Transverse colon (tissue), 4 donors: Measurements from ENCODE around the gene CSNK1A1L. TPM values are rescaled to one million over a fixed set of nuclear protein-coding genes. Genes with fewer than 3 reads are reported as not detected.

Source experiments
- DNase-seq: peaks from one replicate; pipeline ENCODE4 v3.0.0-alpha.2; 2019
- H3K27ac ChIP-seq, 4 donors: fragments of 200-600 bp; sonication (generic); 2 replicates each; pipeline ENCODE4 v1.5.1; 2016 to 2018; ENCODE audit warnings: inconsistent platforms in 4 of 4
- H3K27me3 ChIP-seq: fragments of 200-600 bp; sonication (generic); 2 replicates; pipeline ENCODE4 v1.5.1; 2017; ENCODE audit warnings: inconsistent platforms
- H3K36me3 ChIP-seq, 4 donors: fragments of 200-600 bp; sonication (generic); 2 replicates each; pipeline ENCODE4 v1.5.1; 2017 to 2019; ENCODE audit warnings: inconsistent platforms in 4 of 4
- H3K4me1 ChIP-seq, 4 donors: fragments of 200-600 bp; sonication (generic); 2 replicates each; pipeline ENCODE4 v1.5.1; 2017 to 2020; ENCODE audit warnings: inconsistent platforms in 4 of 4
- H3K4me3 ChIP-seq, 4 donors: fragments of 200-600 bp; sonication (generic); 1 replicate in 1 of 4; 2 replicates in 3 of 4; pipeline versions ENCODE4 v1.5.1 to v1.6.1; 2017 to 2019; ENCODE audit warnings: inconsistent platforms in 4 of 4
- H3K9me3 ChIP-seq, 2 donors: fragments of 200-600 bp; sonication (generic); 2 replicates each; pipeline ENCODE4 v1.5.1; 2017 to 2019; ENCODE audit warnings: inconsistent platforms in 2 of 2
- CTCF ChIP-seq, 5 experiments: fragments of 200-600 bp in 3 of 5; fragments of 450-650 bp in 2 of 5; sonication (generic) in 3 of 5; IDR thresholded peaks; 1 replicate in 2 of 5; 2 replicates in 3 of 5; pipeline ENCODE4 v1.5.1; 2016 to 2017; ENCODE audit warnings: antibody characterized with exemption in 5 of 5, inconsistent platforms in 3 of 5, mild to moderate bottlenecking in 2 of 5, moderate library complexity in 1 of 5
- EP300 ChIP-seq: sonication (generic); formaldehyde crosslinking; IDR thresholded peaks from one replicate; pipeline ENCODE4 v1.6.1; 2017; ENCODE audit warnings: antibody characterized with exemption, low read depth
- POLR2A ChIP-seq: fragments of 450-650 bp; IDR thresholded peaks from one replicate; pipeline ENCODE4 v1.6.1; 2016; ENCODE audit warnings: antibody characterized with exemption, mild to moderate bottlenecking, moderate library complexity
- POLR2AphosphoS5 ChIP-seq, 3 donors: sonication (generic); formaldehyde crosslinking; IDR thresholded peaks; one replicate each; pipeline ENCODE4 v1.6.1; 2016; ENCODE audit warnings: antibody characterized with exemption in 3 of 3
- WGBS, 2 donors: methylation state at CpG; one replicate each; pipeline ENCODE4 v1.1.5; 2018; ENCODE audit warnings: low coverage in 1 of 2; 5-methylcytosine and 5-hydroxymethylcytosine counted together
- in situ Hi-C, 4 donors: fragments of 200-750 bp; cut with MboI; loops; one replicate each; pipeline versions ENCODE4 v1.15.0 to v1.15.1; 2017; ENCODE audit warnings: low sequenced_read_pairs in 3 of 4, low pct_ligation_motif_present in 1 of 4, low pct_unique_long_range_greater_than_20kb in 1 of 4
- intact Hi-C: fragments of 100-400 bp; cut with DNase I; formaldehyde crosslinking; loops from one replicate; pipeline ENCODE4 v1.15.1; 2023; ENCODE audit warnings: low total_unique reads
- total RNA-seq, 4 donors: library from RNA; depleted of rRNA; stranded (reverse); fragments of >200 nt; gene quantifications; one replicate each; pipeline ENCODE4 v1.1.0, GENCODE V29; 2016

CSNK1A1L gene
- total RNA-seq, 4 donors from 2014 or later, result not detected

DNA sequence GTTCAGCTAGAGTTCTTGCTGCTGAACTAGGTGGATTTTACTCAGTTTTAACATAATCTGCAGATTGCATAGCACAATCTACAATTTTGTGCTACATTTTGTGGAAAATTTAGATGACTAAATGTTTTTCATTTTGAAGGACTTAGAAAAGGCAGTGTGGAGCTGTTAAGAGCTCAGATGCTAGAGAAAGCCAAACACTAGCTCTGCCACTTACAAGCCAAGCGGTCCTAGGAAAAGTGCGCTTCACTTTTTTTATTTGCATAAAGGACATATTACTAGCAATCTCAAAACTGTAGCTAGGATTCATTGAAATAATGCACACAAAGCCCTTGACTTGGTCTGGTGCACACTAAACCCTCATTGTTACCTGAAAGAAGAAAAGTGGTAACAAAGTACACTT, 8.1 kb upstream of the CSNK1A1L start:
- H3K36me3 ChIP-seq, result no peaks in the 10 kb centered on the region
- in situ Hi-C loops, result loop anchor here in 1 of 4 donors (25.0 kb wide), 1 partner anchor 499 kb away; no protein-coding TSS in a partner anchor
- intact Hi-C loops, result no loop called here
- DNase-seq, result no peak
- peaks cover 0 to 3% (median 0%) of the 10 kb centered on the region in 4 donors for H3K4me1 ChIP-seq
- H3K27ac ChIP-seq, result no peak overlapping the region
- TF ChIP-seq POLR2A, result no peak
- no peak for TF ChIP-seq CTCF (IDR thresholded peaks at IDR 0.05)
- TF ChIP-seq EP300, result no peak
- TF ChIP-seq POLR2AphosphoS5 (IDR thresholded peaks at IDR 0.05), result no peak
- no peak overlapping the region for H3K4me3 ChIP-seq
- H3K9me3 ChIP-seq, result no peaks in the 10 kb centered on the region
- WGBS, 2 donors, result 97 to 100% methylated on average over 2 of the region's 2 CpGs
- H3K27me3 ChIP-seq, result no peaks in the 10 kb centered on the region

GRCh38 chr13:37109051-37109678, 3.7 kb upstream of the CSNK1A1L start:
- Histone ChIP-seq H3K4me3 (no peak overlapping the region), H3K27ac (no peak overlapping the region), H3K27me3 (no peaks in the 10 kb centered on the region), H3K4me1 (peaks cover 0 to 3% (median 0%) of the 10 kb centered on the region in 4 donors), H3K9me3 (no peaks in the 10 kb centered on the region), H3K36me3 (no peaks in the 10 kb centered on the region)
- DNase-seq, result no peak
- WGBS, 2 donors, result 0 to 2% methylated on average over 1 of the region's 1 CpG
- no peak for TF ChIP-seq EP300
- TF ChIP-seq CTCF (IDR thresholded peaks at IDR 0.05), result peak; percentile 35 to 52 (median 36)
- no peak for TF ChIP-seq POLR2AphosphoS5 (IDR thresholded peaks at IDR 0.05)
- TF ChIP-seq POLR2A, result no peak
- intact Hi-C loops, result loop anchor here (10.0 kb wide), 1 partner anchor 496 kb away; no protein-coding TSS in a partner anchor
- in situ Hi-C loops, result loop anchor here in 2 of 4 donors (10.0 to 25.0 kb wide), 2 partner anchors 496 to 503 kb away; no protein-coding TSS in a partner anchor

- intact Hi-C loops (loop anchor here (10.0 kb wide), 1 partner anchor 497 kb away; no protein-coding TSS in a partner anchor), in situ Hi-C loops (loop anchor here in 2 of 4 donors (10.0 to 25.0 kb wide), 2 partner anchors 497 to 504 kb away; no protein-coding TSS in a partner anchor)
- TF ChIP-seq EP300 (no peak), POLR2AphosphoS5 (IDR thresholded peaks at IDR 0.05) (no peak), POLR2A (no peak), CTCF (IDR thresholded peaks at IDR 0.05) (no peak)
- no peak overlapping the region for H3K4me3 ChIP-seq
- H3K27me3 ChIP-seq, result no peaks in the 10 kb centered on the region
- no peaks in the 10 kb centered on the region for H3K9me3 ChIP-seq
- 78 to 85% methylated on average over 1 of the region's 1 CpG for WGBS, 2 donors
- DNase-seq, result no peak
- no peaks in the 10 kb centered on the region for H3K36me3 ChIP-seq
- peaks cover 0 to 3% (median 0%) of the 10 kb centered on the region in 4 donors for H3K4me1 ChIP-seq
- H3K27ac ChIP-seq, result no peak overlapping the region
Measured at GRCh38 chr13:37107868-37108267, 2.4 kb upstream of the CSNK1A1L start.

GRCh38 chr13:37107456-37107855, 2.0 kb upstream of the CSNK1A1L start:
- Histone ChIP-seq H3K9me3 (no peaks in the 10 kb centered on the region), H3K36me3 (no peaks in the 10 kb centered on the region), H3K27ac (no peak overlapping the region), H3K4me1 (peaks cover 0 to 3% (median 0%) of the 10 kb centered on the region in 4 donors), H3K4me3 (no peak overlapping the region), H3K27me3 (no peaks in the 10 kb centered on the region)
- intact Hi-C loops (loop anchor here (10.0 kb wide), 1 partner anchor 497 kb away; no protein-coding TSS in a partner anchor), in situ Hi-C loops (loop anchor here in 2 of 4 donors (10.0 to 25.0 kb wide), 2 partner anchors 497 to 505 kb away; no protein-coding TSS in a partner anchor)
- WGBS, 2 donors, result 65 to 76% methylated on average over 3 to 4 of the region's 4 CpGs
- TF ChIP-seq CTCF (IDR thresholded peaks at IDR 0.05), result no peak
- no peak for TF ChIP-seq EP300
- TF ChIP-seq POLR2AphosphoS5 (IDR thresholded peaks at IDR 0.05), result no peak
- no peak for TF ChIP-seq POLR2A
- no peak for DNase-seq
